ENCODE data around the gene TOMM20L. TPM values are rescaled to one million over a fixed set of nuclear protein-coding genes. Genes with fewer than 3 reads are reported as not detected.

Gene TOMM20L
- total RNA-seq, 1 experiment from 2014 or later: not detected

DNA sequence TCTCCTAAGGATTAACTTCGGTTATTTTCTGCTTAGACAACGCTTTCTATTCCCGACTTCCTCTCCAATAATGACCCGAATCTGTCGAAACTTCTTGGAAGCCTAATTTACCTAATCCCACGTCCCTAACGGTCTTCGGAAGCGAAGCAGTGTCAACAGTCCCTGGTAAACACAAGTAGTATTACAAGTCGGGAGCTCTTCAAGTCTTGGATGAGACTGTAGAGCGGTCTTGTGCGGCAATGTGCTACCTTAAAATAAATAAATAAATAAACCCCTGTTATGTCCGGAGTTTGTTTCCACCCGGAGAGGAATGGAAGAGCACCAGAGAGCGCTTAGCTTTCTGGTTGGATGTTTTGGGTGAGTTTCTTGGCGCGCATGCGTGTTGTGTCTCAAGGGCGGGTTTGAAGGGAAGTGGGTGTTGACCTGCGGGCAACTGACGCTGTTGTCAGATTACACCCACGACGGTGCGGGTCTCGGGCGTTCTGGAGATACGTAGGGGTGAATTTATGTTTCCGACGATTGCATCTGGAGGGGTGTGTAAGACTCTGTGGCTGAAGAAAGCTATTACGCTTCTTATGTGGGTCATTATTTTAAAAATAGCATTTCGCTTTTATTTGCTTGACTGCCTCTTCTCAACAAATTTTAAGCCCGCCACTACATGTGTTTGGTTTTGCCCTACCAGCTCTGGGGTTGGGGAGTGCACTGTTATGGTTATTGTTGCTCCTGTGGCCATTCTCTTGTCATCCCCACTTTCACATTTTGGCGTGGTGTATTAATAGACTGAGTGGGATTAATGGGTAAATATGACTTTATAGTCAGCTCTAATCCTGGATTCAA lies 31.8 kb downstream of the TOMM20L start, which contains the start of the genes KIAA0586 and TIMM9:
Gene KIAA0586 (plus strand): TSS at position 439 of the 837 bp plus-strand sequence. CDS start 546 bp downstream, outside the sequence.
Gene TIMM9 (minus strand): TSS at position 251 of the 837 bp plus-strand sequence. CDS start 15,586 bp downstream, outside the sequence.
- peak; percentile 98 for DNase-seq (ENCODE audit: low spot score)

DNA sequence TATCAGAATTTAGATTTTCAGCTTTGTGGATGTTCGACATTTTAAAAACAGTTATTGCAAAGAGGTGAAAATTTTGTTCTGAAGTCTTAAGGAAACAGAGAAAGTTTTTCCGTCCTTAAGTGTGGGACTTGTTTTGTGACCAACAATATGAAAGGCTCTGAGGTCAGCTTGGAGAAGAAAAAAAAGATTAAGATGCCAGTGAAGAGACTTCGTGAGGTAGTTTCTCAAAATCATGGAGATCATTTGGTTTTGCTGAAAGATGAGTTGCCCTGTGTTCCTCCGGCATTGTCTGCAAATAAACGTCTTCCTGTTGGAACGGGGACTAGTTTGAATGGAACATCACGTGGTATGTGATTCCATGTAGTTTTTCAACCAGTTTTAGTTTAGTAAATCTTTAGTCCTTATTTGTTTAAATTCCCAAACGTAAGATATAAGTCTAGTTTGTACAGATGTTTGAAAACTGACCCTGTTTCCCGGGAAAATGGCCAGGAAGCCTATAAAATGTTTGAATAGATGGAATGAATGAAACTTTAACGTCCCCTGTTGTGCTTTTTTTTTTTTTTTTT lies 32.5 kb downstream of the TOMM20L start:
- DNase-seq (ENCODE audit: low spot score): peak; percentile 56

DNA sequence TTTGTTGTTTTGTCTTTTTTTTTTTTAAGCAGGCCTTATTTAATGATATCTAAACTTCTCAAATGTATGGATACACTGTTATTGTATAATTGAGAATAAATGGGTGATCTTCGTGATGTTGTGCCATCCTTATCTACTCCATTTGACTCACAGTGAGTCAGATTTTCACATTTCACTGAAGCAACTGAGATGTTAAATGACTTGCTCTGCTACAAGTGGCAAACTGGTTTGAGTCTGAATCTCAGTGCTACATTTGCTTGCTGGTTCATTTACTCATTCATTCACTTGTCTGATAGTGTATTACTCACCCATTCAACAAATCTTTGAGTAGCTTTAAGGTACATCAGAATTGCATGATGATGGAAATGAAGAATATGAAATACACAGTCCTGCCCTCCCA lies 34.4 kb downstream of the TOMM20L start:
- no peak for DNase-seq (ENCODE audit: low spot score)

DNA sequence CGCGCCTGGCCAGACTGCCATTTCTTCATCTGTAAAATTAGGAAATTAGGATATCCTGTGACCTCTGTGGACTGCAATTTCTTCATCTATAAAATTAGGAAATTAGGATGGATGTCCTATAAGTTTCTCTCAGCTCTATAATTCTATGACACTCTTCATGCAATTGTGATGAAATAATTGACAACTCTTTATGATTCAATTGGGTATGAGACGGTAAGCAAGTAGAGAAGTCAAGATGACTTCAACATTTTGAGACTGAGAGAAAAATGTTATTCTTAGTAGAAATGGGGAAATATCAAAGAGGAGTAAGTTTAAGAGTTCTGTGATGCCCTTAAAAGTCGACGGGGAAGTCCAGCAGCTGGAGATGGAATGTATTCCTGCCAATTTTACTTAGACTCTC lies 43.7 kb downstream of the TOMM20L start:
- DNase-seq (ENCODE audit: low spot score): no peak

DNA sequence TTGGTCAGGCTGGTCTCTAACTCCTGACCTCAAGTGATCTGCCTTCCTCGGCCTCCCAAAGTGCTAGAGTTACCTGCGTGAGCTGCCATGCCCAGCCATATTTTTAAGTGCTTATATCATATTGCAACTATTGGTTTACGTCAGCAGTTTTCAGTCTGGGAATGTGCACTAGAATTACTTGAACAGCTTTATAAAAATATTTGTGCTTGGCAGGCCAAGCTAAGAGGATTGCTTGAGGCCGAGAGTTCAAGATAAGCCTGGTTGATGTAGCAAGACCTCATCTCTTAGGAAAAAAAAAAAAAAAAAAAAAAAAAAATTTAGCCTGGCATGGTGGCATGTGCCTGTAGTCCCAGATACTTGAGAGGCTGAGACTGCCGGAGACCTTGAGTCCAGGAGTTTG lies 48.9 kb downstream of the TOMM20L start:
- no peak for DNase-seq (ENCODE audit: low spot score)

DNA sequence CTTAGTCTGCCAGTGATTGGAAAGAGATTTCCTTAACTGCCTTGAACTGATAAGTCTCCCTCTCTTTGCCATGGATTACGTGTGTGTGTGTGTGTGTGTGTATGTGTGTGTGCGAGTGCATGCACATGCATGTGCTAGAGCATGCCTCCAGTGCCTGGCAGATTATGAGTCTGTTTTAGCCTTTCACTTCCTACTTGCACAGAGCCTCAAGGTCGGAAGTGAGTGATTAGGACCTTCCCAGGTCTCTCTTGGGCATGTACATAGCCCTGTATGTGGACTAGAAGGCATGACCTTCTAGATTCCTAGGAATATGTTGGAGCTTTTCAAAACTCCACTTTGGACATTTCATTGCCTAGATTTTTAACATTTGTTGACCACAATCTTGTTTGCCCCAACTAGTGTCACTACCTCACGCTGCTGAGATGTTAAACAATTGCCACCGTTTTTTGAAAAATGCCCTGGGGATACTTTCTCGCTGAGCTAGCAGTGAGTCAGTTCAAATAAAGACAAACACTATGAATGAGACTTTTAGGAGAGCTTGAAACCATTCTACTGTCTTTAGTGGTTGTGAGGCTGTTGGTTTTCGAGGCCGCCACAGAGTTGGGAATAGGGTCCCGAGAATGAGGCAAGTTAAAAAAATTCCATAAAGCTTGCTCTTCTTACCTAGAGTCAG lies 60.0 kb downstream of the TOMM20L start:
- peak; percentile 64 for DNase-seq (ENCODE audit: low spot score)

Other genes starting within 250 kb of the TOMM20L start
- gene ARMH4, start 243.7 kb upstream of the TOMM20L start, total RNA-seq (2014; rRNA removed; shearing (Covaris generic)): 0.90 and 1.7 TPM in 2 replicates
- 81.2 and 87.7 TPM in 2 replicates for gene ACTR10, start 195.8 kb upstream of the TOMM20L start, total RNA-seq (2014; rRNA removed; shearing (Covaris generic))
- gene PSMA3, start 151.1 kb upstream of the TOMM20L start, total RNA-seq (2014; rRNA removed; shearing (Covaris generic)): 184 and 292 TPM in 2 replicates
- 2.3 and 3.9 TPM in 2 replicates for gene ARID4A, start 97.4 kb upstream of the TOMM20L start, total RNA-seq (2014; rRNA removed; shearing (Covaris generic))
- gene TIMM9, start 31.6 kb downstream of the TOMM20L start, total RNA-seq (2014; rRNA removed; shearing (Covaris generic)): 56.1 and 61.0 TPM in 2 replicates
- gene KIAA0586, start 31.8 kb downstream of the TOMM20L start, total RNA-seq (2014; rRNA removed; shearing (Covaris generic)): 19.9 and 22.6 TPM in 2 replicates
- 10.1 and 11.7 TPM in 2 replicates for gene DACT1, start 242.0 kb downstream of the TOMM20L start, total RNA-seq (2014; rRNA removed; shearing (Covaris generic))

Measured in H4 (cell line).